OCI-LY3 (cell line): Measurements from ENCODE around the gene GPRASP2.

Experiments
- H2AFZ ChIP-seq: fragments of 200-600, 300-600 bp; shearing (Covaris generic); 2 replicates; pipeline ENCODE4 v1.6.0; 2014; ENCODE audit warnings: antibody characterized with exemption, low read depth, low read length
- H3K27ac ChIP-seq: fragments of 200-600, 300-600 bp; sonication (generic); 2 replicates; pipeline ENCODE4 v1.5.1; 2014; ENCODE audit warnings: mild to moderate bottlenecking, low read length, moderate library complexity, mixed read lengths
- H3K27me3 ChIP-seq: fragments of 200-600, 300-600 bp; sonication (generic); 2 replicates; pipeline ENCODE4 v1.6.1; 2014; ENCODE audit warnings: low read depth, low read length, mixed read lengths
- H3K36me3 ChIP-seq: fragments of 200-600, 300-600 bp; sonication (generic); replicated peaks from 2 replicates; pipeline ENCODE3; 2014; ENCODE audit warnings: low read depth, low read length, mixed read lengths
- H3K4me1 ChIP-seq: fragments of 300-600, 200-600 bp; sonication (generic); 2 replicates; pipeline ENCODE4 v1.6.1; 2014; ENCODE audit warnings: low read length, mixed read lengths
- H3K4me2 ChIP-seq: fragments of 200-600, 300-600 bp; sonication (generic); 2 replicates; pipeline ENCODE4 v1.6.1; 2014; ENCODE audit warnings: low read length, mixed read lengths
- H3K4me3 ChIP-seq: fragments of 300-600, 200-600 bp; sonication (generic); 2 replicates; pipeline ENCODE4 v1.5.1; 2014; ENCODE audit warnings: antibody characterized with exemption, mild to moderate bottlenecking, low read length, moderate library complexity
- H3K79me2 ChIP-seq: fragments of 300-600, 200-600 bp; shearing (Covaris generic); 2 replicates; pipeline ENCODE4 v1.6.1; 2014; ENCODE audit warnings: mild to moderate bottlenecking, low read length, mixed read lengths
- H3K9ac ChIP-seq: fragments of 300-600, 200-600 bp; shearing (Covaris generic); 2 replicates; pipeline ENCODE4 v1.6.0; 2014; ENCODE audit warnings: mild to moderate bottlenecking, low read length, moderate library complexity
- H3K9me3 ChIP-seq: fragments of 200-600, 300-600 bp; shearing (Covaris generic); 2 replicates; pipeline ENCODE4 v1.6.1; 2014; ENCODE audit warnings: low read length, mixed read lengths; ENCODE audit not compliant: insufficient read depth
- H4K20me1 ChIP-seq: fragments of 200-600, 300-600 bp; sonication (generic); 2 replicates; pipeline ENCODE4 v1.6.1; 2016; ENCODE audit warnings: low read length, mixed read lengths; ENCODE audit not compliant: insufficient read depth
- EZH2phosphoT487 ChIP-seq: fragments of 200-600 bp; shearing (Covaris generic); IDR thresholded peaks from 2 replicates; pipeline ENCODE4 v1.6.1; 2018; ENCODE audit warnings: antibody characterized with exemption, mixed run types, low read depth
- TF ChIP-seq, protein P1 (sequence below): fragments of 200-600, 300-600 bp; sonication (generic); IDR thresholded peaks from 2 replicates; pipeline ENCODE4 v1.5.1; 2014; ENCODE audit warnings: antibody characterized with exemption, low read length, low read depth

GPRASP2 gene

DNA sequence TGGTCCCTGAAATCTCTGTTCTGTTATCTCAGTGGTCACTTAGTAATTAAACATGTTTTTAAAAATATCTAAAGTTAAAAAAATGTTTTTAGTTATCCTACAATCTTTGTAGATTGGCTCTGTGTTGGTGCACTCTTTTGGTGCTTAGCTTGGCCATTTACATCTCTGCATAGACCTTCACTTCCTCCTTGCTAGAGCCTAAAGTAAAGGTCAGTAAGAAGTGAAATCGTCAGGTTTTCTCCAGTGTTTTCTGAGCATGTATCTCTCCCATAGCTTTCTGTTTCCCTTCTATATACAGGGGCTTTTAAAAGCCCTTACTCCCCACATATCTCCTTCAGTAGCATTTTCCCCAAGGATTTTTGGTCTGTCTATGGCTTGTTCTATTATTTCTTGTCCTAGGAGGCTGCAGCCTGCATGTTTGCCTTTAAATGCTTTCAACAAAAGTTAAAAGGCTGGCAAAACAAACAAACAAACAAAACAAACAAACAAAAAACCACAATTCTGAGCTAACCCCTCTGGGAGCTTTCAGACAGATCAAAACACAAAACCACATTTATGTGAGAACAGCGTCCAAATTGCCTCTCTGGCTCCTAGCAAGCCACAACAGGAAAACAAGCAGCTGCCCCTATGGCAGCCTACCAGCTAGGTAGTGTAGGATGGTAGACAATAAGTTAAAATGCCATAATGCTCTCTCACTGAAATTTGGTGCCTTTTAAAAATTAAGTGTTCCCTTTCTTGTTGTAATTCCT is 27.3 kb upstream of the GPRASP2 start:
- H3K4me2 ChIP-seq, result no peak overlapping the region
- no peaks in the 10 kb centered on the region for H3K27me3 ChIP-seq
- no peaks in the 10 kb centered on the region for H3K4me1 ChIP-seq
- no peak overlapping the region for H3K9ac ChIP-seq
- H3K36me3 ChIP-seq, result no peaks in the 10 kb centered on the region
- TF ChIP-seq, protein P1, sequence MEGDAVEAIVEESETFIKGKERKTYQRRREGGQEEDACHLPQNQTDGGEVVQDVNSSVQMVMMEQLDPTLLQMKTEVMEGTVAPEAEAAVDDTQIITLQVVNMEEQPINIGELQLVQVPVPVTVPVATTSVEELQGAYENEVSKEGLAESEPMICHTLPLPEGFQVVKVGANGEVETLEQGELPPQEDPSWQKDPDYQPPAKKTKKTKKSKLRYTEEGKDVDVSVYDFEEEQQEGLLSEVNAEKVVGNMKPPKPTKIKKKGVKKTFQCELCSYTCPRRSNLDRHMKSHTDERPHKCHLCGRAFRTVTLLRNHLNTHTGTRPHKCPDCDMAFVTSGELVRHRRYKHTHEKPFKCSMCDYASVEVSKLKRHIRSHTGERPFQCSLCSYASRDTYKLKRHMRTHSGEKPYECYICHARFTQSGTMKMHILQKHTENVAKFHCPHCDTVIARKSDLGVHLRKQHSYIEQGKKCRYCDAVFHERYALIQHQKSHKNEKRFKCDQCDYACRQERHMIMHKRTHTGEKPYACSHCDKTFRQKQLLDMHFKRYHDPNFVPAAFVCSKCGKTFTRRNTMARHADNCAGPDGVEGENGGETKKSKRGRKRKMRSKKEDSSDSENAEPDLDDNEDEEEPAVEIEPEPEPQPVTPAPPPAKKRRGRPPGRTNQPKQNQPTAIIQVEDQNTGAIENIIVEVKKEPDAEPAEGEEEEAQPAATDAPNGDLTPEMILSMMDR, result no peak
- H3K79me2 ChIP-seq, result no peaks in the 10 kb centered on the region
- no peaks in the 10 kb centered on the region for H3K9me3 ChIP-seq
- no peak overlapping the region for H3K4me3 ChIP-seq
- H2AFZ ChIP-seq, result no peak overlapping the region
- H4K20me1 ChIP-seq, result no peaks in the 10 kb centered on the region
- no peak overlapping the region for H3K27ac ChIP-seq

DNA sequence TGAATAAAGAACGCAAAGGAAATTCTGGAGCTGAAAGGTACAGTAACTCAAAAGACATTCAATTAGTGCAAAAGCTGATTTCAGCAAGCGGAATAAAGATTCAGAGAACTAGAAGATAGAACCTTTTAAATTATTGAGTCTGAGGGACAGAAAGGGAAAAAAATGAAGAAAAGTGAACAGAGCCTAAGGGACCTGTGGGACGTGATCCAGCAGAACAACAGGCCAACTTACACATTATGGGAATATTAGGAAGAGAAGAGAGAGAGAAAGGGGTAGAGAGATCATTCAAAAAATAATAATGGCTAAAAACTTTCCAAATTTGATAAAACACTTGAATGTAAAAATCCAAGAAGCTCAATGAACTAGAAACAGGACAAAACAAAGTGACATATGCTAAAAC is 17.5 kb upstream of the GPRASP2 start:
- Histone ChIP-seq H3K27ac (no peak overlapping the region), H3K4me2 (no peak overlapping the region)

DNA sequence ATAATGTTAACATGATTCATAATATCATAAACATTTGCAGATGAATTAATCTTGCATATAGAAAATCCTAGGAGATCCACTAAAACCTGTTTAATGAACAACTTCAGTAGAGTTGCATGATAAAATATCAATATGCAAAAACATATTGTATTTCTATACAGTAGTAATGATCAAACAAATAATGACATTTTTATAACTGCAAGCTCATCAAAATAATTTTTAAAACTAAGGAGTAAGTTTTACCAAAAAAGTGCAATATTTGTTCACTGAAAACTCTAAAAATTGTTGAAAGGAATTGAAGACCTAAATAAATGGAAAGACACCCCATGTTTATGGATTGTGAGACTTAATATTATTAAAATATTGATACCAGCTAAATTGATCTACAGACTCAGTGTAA is 15.9 kb upstream of the GPRASP2 start:
- no peaks in the 10 kb centered on the region for H3K27me3 ChIP-seq
- no peak overlapping the region for H3K27ac ChIP-seq
- H3K9me3 ChIP-seq, result no peaks in the 10 kb centered on the region
- no peaks in the 10 kb centered on the region for H3K36me3 ChIP-seq
- H3K79me2 ChIP-seq, result no peaks in the 10 kb centered on the region
- no peak overlapping the region for H3K4me2 ChIP-seq
- H3K4me1 ChIP-seq, result no peaks in the 10 kb centered on the region
- H3K4me3 ChIP-seq, result no peak overlapping the region
- H2AFZ ChIP-seq, result no peak overlapping the region
- no peak overlapping the region for H3K9ac ChIP-seq
- TF ChIP-seq, protein P1, result no peak
- TF ChIP-seq EZH2phosphoT487, result no peak
- no peaks in the 10 kb centered on the region for H4K20me1 ChIP-seq

More for the DNA sequence above, 17.5 kb upstream of the GPRASP2 start:
- no peaks in the 10 kb centered on the region for H3K4me1 ChIP-seq
- H3K36me3 ChIP-seq, result no peaks in the 10 kb centered on the region
- TF ChIP-seq EZH2phosphoT487, result no peak
- TF ChIP-seq, protein P1, result no peak
- no peak overlapping the region for H2AFZ ChIP-seq
- H3K9me3 ChIP-seq, result no peaks in the 10 kb centered on the region
- no peaks in the 10 kb centered on the region for H3K27me3 ChIP-seq
- H3K9ac ChIP-seq, result no peak overlapping the region
- H3K4me3 ChIP-seq, result no peak overlapping the region
- H4K20me1 ChIP-seq, result no peaks in the 10 kb centered on the region
- no peaks in the 10 kb centered on the region for H3K79me2 ChIP-seq

DNA sequence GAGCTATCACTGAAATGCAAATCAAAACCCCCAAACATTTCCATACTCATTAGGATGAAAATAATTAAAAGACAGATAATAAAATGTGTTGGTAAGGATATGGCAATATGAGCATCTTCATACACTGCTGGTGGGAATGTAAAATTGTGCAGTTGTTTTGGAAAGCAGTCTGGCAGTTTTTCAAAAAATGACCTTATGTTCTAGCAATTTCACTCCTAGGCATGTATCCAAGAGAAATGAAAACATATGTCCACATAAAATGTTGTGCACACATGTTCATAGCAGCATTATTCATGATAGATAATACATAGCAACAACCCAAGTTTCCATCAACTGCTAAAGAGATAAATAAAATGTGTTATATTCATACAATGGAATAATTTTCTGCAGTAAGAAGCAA is 14.8 kb upstream of the GPRASP2 start:
- no peak for TF ChIP-seq EZH2phosphoT487
- TF ChIP-seq, protein P1, result no peak
- H3K4me2 ChIP-seq, result no peak overlapping the region
- no peaks in the 10 kb centered on the region for H3K27me3 ChIP-seq
- no peak overlapping the region for H3K9ac ChIP-seq
- no peak overlapping the region for H3K27ac ChIP-seq
- no peaks in the 10 kb centered on the region for H4K20me1 ChIP-seq
- no peaks in the 10 kb centered on the region for H3K4me1 ChIP-seq
- H3K79me2 ChIP-seq, result no peaks in the 10 kb centered on the region
- H3K4me3 ChIP-seq, result no peak overlapping the region
- no peak overlapping the region for H2AFZ ChIP-seq
- H3K36me3 ChIP-seq, result no peaks in the 10 kb centered on the region
- no peaks in the 10 kb centered on the region for H3K9me3 ChIP-seq
